ENCODE results near the gene XPO1.
"Not testable (repeated sequence)": the region's sequence is repeated elsewhere in the genome, so short reads cannot be mapped to it uniquely, and the experiment has no call there.

The XPO1 gene

GRCh38 chr2:61454972-61455371 lies 83.2 kb downstream of the XPO1 start:
- not testable (repeated sequence) for H3K23ac ChIP-seq (ENCODE audit: low read length); H3K56ac ChIP-seq (ENCODE audit: low read length); H3K27me3 ChIP-seq (ENCODE audit: insufficient read depth, low read length, poor library complexity); H3K4me2 ChIP-seq (ENCODE audit: low read length); H3K27ac ChIP-seq (ENCODE audit: low read depth, low read length); H2AK5ac ChIP-seq (ENCODE audit: low read length); H3K4me1 ChIP-seq (ENCODE audit: control insufficient read depth, low read depth, low read length); H2BK15ac ChIP-seq (replicated peaks; ENCODE audit: low read depth); H4K8ac ChIP-seq (ENCODE audit: low read depth, low read length); H4K5ac ChIP-seq (ENCODE audit: low read length); H3K18ac ChIP-seq (ENCODE audit: low read length); H3K9ac ChIP-seq (ENCODE audit: low read length); H2BK5ac ChIP-seq (ENCODE audit: low read length); H3K36me3 ChIP-seq (ENCODE audit: control insufficient read depth, insufficient read depth, low read length); H3K4ac ChIP-seq (ENCODE audit: low read depth, low read length); H2BK120ac ChIP-seq (ENCODE audit: low read depth, low read length); H3K79me1 ChIP-seq (ENCODE audit: low read length); DNase-seq; H3K4me3 ChIP-seq (ENCODE audit: low read length)
- no CpG with 5 or more reads among the region's 8 CpGs for WGBS (ENCODE audit: extremely low coverage, insufficient coverage, low lambda C conversion rate)
- peaks cover 76% of the 10 kb centered on the region for H3K79me2 ChIP-seq (ENCODE audit: control insufficient read depth, insufficient read depth, low read length)

- no peak overlapping the region for H2BK5ac ChIP-seq (ENCODE audit: low read length)
- no peak overlapping the region for H3K4me2 ChIP-seq (ENCODE audit: low read length)
- H3K56ac ChIP-seq (ENCODE audit: low read length): no peak overlapping the region
- no peaks in the 10 kb centered on the region for H3K36me3 ChIP-seq (ENCODE audit: control insufficient read depth, insufficient read depth, low read length)
- no peak overlapping the region for H3K4me3 ChIP-seq (ENCODE audit: low read length)
- H4K5ac ChIP-seq (ENCODE audit: low read length): no peak overlapping the region
- no peak for DNase-seq
- H2BK15ac ChIP-seq (replicated peaks; ENCODE audit: low read depth): no peak overlapping the region
- WGBS (ENCODE audit: extremely low coverage, insufficient coverage, low lambda C conversion rate): no CpG with 5 or more reads among the region's 5 CpGs
- H3K27me3 ChIP-seq (ENCODE audit: insufficient read depth, low read length, poor library complexity): no peaks in the 10 kb centered on the region
- H3K4ac ChIP-seq (ENCODE audit: low read depth, low read length): no peak overlapping the region
- H3K4me1 ChIP-seq (ENCODE audit: control insufficient read depth, low read depth, low read length): no peaks in the 10 kb centered on the region
- no peak overlapping the region for H3K27ac ChIP-seq (ENCODE audit: low read depth, low read length)
- H2AK5ac ChIP-seq (ENCODE audit: low read length): no peak overlapping the region
- no peak overlapping the region for H3K9ac ChIP-seq (ENCODE audit: low read length)
- no peak overlapping the region for H4K8ac ChIP-seq (ENCODE audit: low read depth, low read length)
- H3K18ac ChIP-seq (ENCODE audit: low read length): no peak overlapping the region
- no peak overlapping the region for H2BK120ac ChIP-seq (ENCODE audit: low read depth, low read length)
- H3K23ac ChIP-seq (ENCODE audit: low read length): no peak overlapping the region
- peaks cover 2% of the 10 kb centered on the region for H3K79me1 ChIP-seq (ENCODE audit: low read length)
- H3K79me2 ChIP-seq (ENCODE audit: control insufficient read depth, insufficient read depth, low read length): peaks cover 76% of the 10 kb centered on the region
Observed at GRCh38 chr2:61454383-61454782, 83.8 kb downstream of the XPO1 start.

- H4K5ac ChIP-seq (ENCODE audit: low read length): no peak overlapping the region
- no peak overlapping the region for H3K23ac ChIP-seq (ENCODE audit: low read length)
- no peaks in the 10 kb centered on the region for H3K27me3 ChIP-seq (ENCODE audit: insufficient read depth, low read length, poor library complexity)
- H3K4me1 ChIP-seq (ENCODE audit: control insufficient read depth, low read depth, low read length): no peaks in the 10 kb centered on the region
- no peak overlapping the region for H2AK5ac ChIP-seq (ENCODE audit: low read length)
- no CpG with 5 or more reads among the region's 8 CpGs for WGBS (ENCODE audit: extremely low coverage, insufficient coverage, low lambda C conversion rate)
- no peak overlapping the region for H2BK15ac ChIP-seq (replicated peaks; ENCODE audit: low read depth)
- H3K27ac ChIP-seq (ENCODE audit: low read depth, low read length): no peak overlapping the region
- no peak overlapping the region for H2BK5ac ChIP-seq (ENCODE audit: low read length)
- H3K4ac ChIP-seq (ENCODE audit: low read depth, low read length): no peak overlapping the region
- H3K36me3 ChIP-seq (ENCODE audit: control insufficient read depth, insufficient read depth, low read length): no peaks in the 10 kb centered on the region
- no peak overlapping the region for H3K18ac ChIP-seq (ENCODE audit: low read length)
- H3K9ac ChIP-seq (ENCODE audit: low read length): no peak overlapping the region
- H3K79me2 ChIP-seq (ENCODE audit: control insufficient read depth, insufficient read depth, low read length): peaks cover 73% of the 10 kb centered on the region
- peaks cover 5% of the 10 kb centered on the region for H3K79me1 ChIP-seq (ENCODE audit: low read length)
- no peak overlapping the region for H3K4me2 ChIP-seq (ENCODE audit: low read length)
- no peak overlapping the region for H3K4me3 ChIP-seq (ENCODE audit: low read length)
- H4K8ac ChIP-seq (ENCODE audit: low read depth, low read length): no peak overlapping the region
- DNase-seq: no peak
- no peak overlapping the region for H2BK120ac ChIP-seq (ENCODE audit: low read depth, low read length)
- H3K56ac ChIP-seq (ENCODE audit: low read length): no peak overlapping the region
Observed at GRCh38 chr2:61452392-61452791, 85.8 kb downstream of the XPO1 start.

GRCh38 chr2:61451178-61451577 lies 87.0 kb downstream of the XPO1 start:
- H3K4me2 ChIP-seq (ENCODE audit: low read length): no peak overlapping the region
- no peak overlapping the region for H3K27ac ChIP-seq (ENCODE audit: low read depth, low read length)
- H3K79me2 ChIP-seq (ENCODE audit: control insufficient read depth, insufficient read depth, low read length): peaks cover 71% of the 10 kb centered on the region

DNA sequence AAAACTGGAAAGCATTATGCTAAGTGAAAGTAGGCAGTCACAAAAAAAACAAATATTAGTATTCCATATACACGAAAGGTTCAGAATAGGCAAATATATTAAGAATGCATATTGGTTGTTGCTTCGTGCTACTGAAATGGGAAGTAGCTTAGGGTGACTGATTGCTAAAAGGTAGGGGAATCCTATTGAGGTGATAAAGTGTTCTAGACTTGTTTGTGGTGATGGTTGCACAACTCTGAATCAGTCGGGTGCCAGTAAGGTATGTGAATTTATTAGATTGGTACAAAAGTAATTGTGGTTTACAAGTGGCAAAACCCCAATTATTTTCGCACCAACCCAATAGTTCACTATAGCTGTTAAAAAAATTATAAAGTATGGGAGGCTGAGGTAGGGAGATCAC lies 88.0 kb downstream of the XPO1 start:
- no peaks in the 10 kb centered on the region for H3K27me3 ChIP-seq (ENCODE audit: insufficient read depth, low read length, poor library complexity)
- H3K4me1 ChIP-seq (ENCODE audit: control insufficient read depth, low read depth, low read length): no peaks in the 10 kb centered on the region
- no peak overlapping the region for H3K4ac ChIP-seq (ENCODE audit: low read depth, low read length)
- no peak overlapping the region for H3K56ac ChIP-seq (ENCODE audit: low read length)
- peaks cover 66% of the 10 kb centered on the region for H3K79me2 ChIP-seq (ENCODE audit: control insufficient read depth, insufficient read depth, low read length)
- peaks cover 3% of the 10 kb centered on the region for H3K79me1 ChIP-seq (ENCODE audit: low read length)
- no peaks in the 10 kb centered on the region for H3K36me3 ChIP-seq (ENCODE audit: control insufficient read depth, insufficient read depth, low read length)
- no peak overlapping the region for H4K5ac ChIP-seq (ENCODE audit: low read length)
- no peak overlapping the region for H3K4me2 ChIP-seq (ENCODE audit: low read length)
- no peak for DNase-seq
- H3K27ac ChIP-seq (ENCODE audit: low read depth, low read length): no peak overlapping the region
- H4K8ac ChIP-seq (ENCODE audit: low read depth, low read length): no peak overlapping the region
- H3K9ac ChIP-seq (ENCODE audit: low read length): no peak overlapping the region
- H3K18ac ChIP-seq (ENCODE audit: low read length): no peak overlapping the region
- H3K4me3 ChIP-seq (ENCODE audit: low read length): no peak overlapping the region
- no peak overlapping the region for H2AK5ac ChIP-seq (ENCODE audit: low read length)
- H2BK15ac ChIP-seq (replicated peaks; ENCODE audit: low read depth): no peak overlapping the region
- H2BK120ac ChIP-seq (ENCODE audit: low read depth, low read length): no peak overlapping the region
- no CpG with 5 or more reads among the region's 4 CpGs for WGBS (ENCODE audit: extremely low coverage, insufficient coverage, low lambda C conversion rate)
- H2BK5ac ChIP-seq (ENCODE audit: low read length): no peak overlapping the region
- H3K23ac ChIP-seq (ENCODE audit: low read length): no peak overlapping the region

More at GRCh38 chr2:61451178-61451577, 87.0 kb downstream of the XPO1 start:
- Histone ChIP-seq H3K36me3 (ENCODE audit: control insufficient read depth, insufficient read depth, low read length) (no peaks in the 10 kb centered on the region), H3K79me1 (ENCODE audit: low read length) (peaks cover 3% of the 10 kb centered on the region), H4K8ac (ENCODE audit: low read depth, low read length) (no peak overlapping the region), H3K4ac (ENCODE audit: low read depth, low read length) (no peak overlapping the region), H3K27me3 (ENCODE audit: insufficient read depth, low read length, poor library complexity) (no peaks in the 10 kb centered on the region), H4K5ac (ENCODE audit: low read length) (no peak overlapping the region), H3K23ac (ENCODE audit: low read length) (no peak overlapping the region), H3K4me1 (ENCODE audit: control insufficient read depth, low read depth, low read length) (no peaks in the 10 kb centered on the region), H2BK5ac (ENCODE audit: low read length) (no peak overlapping the region), H2BK120ac (ENCODE audit: low read depth, low read length) (no peak overlapping the region), H2AK5ac (ENCODE audit: low read length) (no peak overlapping the region), H3K9ac (ENCODE audit: low read length) (no peak overlapping the region), H3K56ac (ENCODE audit: low read length) (no peak overlapping the region), H3K18ac (ENCODE audit: low read length) (no peak overlapping the region), H3K4me3 (ENCODE audit: low read length) (no peak overlapping the region), H2BK15ac (replicated peaks; ENCODE audit: low read depth) (no peak overlapping the region)
- no peak for DNase-seq
- WGBS (ENCODE audit: extremely low coverage, insufficient coverage, low lambda C conversion rate): no CpG with 5 or more reads among the region's 9 CpGs

DNA sequence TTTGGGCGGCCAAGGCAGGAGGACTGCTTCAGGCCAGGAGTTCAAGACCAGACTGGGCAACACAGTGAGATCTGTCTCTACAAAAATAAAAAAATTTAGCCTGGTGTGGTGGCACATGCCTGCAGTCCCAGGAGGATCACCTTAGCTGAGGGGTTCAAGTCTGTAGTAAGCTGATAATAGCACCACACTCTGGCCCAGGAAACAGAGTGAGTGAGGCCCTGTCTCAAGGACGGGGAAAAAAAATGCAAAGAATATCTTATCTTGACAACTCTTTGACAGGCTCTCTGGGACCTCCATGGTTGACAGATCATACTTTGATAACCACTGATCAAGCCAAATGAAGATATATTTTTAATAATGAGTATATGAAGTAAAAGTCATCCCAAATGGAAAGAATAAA lies 89.9 kb downstream of the XPO1 start:
- WGBS (ENCODE audit: extremely low coverage, insufficient coverage, low lambda C conversion rate): no CpG with 5 or more reads among the region's 2 CpGs
- Histone ChIP-seq H3K79me2 (ENCODE audit: control insufficient read depth, insufficient read depth, low read length) (peaks cover 65% of the 10 kb centered on the region), H3K79me1 (ENCODE audit: low read length) (peaks cover 5% of the 10 kb centered on the region), H3K27me3 (ENCODE audit: insufficient read depth, low read length, poor library complexity) (no peaks in the 10 kb centered on the region), H3K56ac (ENCODE audit: low read length) (no peak overlapping the region), H2BK5ac (ENCODE audit: low read length) (no peak overlapping the region), H2AK5ac (ENCODE audit: low read length) (no peak overlapping the region), H3K4me3 (ENCODE audit: low read length) (no peak overlapping the region), H3K27ac (ENCODE audit: low read depth, low read length) (no peak overlapping the region), H3K9ac (ENCODE audit: low read length) (no peak overlapping the region), H2BK120ac (ENCODE audit: low read depth, low read length) (no peak overlapping the region), H3K18ac (ENCODE audit: low read length) (no peak overlapping the region), H2BK15ac (replicated peaks; ENCODE audit: low read depth) (no peak overlapping the region), H3K36me3 (ENCODE audit: control insufficient read depth, insufficient read depth, low read length) (no peaks in the 10 kb centered on the region), H4K5ac (ENCODE audit: low read length) (no peak overlapping the region), H3K23ac (ENCODE audit: low read length) (no peak overlapping the region), H3K4me1 (ENCODE audit: control insufficient read depth, low read depth, low read length) (no peaks in the 10 kb centered on the region), H3K4me2 (ENCODE audit: low read length) (no peak overlapping the region), H3K4ac (ENCODE audit: low read depth, low read length) (no peak overlapping the region), H4K8ac (ENCODE audit: low read depth, low read length) (no peak overlapping the region)
- DNase-seq: no peak
